PFSK-1 (cell line): ENCODE results near the gene TMSB4Y.

ENCODE experiments used
- SIN3A ChIP-seq: IDR thresholded peaks from 2 replicates; pipeline ENCODE4 v1.6.1; 2012; ENCODE audit warnings: mild to moderate bottlenecking, low read length, moderate library complexity, borderline replicate concordance; ENCODE audit not compliant: insufficient read depth
- TAF1 ChIP-seq: IDR thresholded peaks from 2 replicates; pipeline ENCODE4 v1.6.1; 2012; ENCODE audit warnings: low read length, control low read depth, borderline replicate concordance; ENCODE audit not compliant: insufficient read depth

GRCh38 chrY:13738618-13739017, 34.9 kb downstream of the TMSB4Y start:
- TF ChIP-seq TAF1 (no peak), SIN3A (no peak)
